GM18511 (cell line): ENCODE measurements around the gene AHRR.

Experiments used
- ATAC-seq: cut with Tn5 transposase; IDR thresholded peaks from one replicate; pipeline ENCODE4 v1.9.1; 2021; ENCODE audit warnings: mild to moderate bottlenecking, moderate library complexity; ENCODE audit not compliant: unreplicated experiment

Gene AHRR

GRCh38 chr5:425714-426113 is 104.2 kb downstream of the AHRR start:
- ATAC-seq = no peak

DNA sequence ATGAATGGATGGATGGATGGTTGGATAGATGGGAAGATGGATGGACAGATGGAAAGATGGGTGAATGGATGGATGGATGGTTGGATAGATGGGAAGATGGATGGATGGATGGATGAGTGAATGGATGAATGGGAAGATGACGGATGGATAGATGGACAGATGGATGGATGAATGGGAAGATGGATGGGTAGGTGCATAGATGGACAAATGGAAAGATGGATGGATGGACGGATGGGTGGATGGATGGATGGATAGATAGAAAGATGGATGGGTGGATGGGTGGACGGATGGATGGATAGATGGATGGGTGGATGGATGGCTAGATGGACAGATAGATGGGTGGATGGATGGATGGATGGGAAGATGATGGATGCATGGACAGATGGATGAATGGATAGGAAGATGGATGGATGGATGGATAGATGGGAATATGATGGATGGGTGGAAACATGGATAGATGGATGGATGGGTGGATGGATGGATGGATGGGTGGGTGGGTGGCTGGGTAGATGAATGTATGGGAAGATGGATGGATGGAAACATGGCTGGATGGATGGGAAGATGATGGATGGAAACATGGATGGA is 105.0 kb downstream of the AHRR start:
- no peak for ATAC-seq

DNA sequence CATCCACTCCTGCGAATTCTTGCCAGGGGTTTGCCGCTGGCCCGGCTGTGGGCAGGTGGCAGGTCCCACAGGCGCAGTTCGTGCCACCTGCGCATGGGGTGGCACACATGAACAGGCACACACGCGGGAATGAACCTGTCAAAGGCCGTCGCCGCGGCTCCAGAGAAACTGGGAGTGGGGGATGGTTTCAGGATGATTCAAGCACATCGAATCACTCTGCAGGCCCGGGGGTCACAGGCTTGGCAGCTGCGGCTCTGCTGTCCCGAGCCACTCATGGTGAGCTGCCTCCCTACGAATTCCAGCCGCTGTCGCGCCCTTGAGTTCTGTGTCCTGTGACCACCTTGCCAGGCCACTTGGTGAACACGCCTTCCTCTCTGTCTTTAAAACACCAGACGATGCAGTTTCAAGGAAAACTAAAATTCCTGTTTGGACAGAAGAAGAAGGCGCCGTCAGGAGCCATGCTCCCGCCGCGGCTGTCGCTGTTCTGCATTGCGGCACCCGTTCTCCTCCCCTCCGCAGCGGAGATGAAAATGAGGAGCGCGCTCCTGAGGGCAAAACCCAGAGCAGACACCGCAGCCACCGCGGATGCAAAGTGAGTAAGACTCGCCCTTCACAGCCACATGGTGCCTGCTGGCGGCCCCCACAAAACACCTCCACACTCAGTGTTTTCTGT is 106.0 kb downstream of the AHRR start:
- no peak for ATAC-seq

- ATAC-seq = no peak
Observed at GRCh38 chr5:428219-428618, 106.7 kb downstream of the AHRR start.

- ATAC-seq = no peak
Observed at GRCh38 chr5:428754-429452, 107.4 kb downstream of the AHRR start.

- ATAC-seq = no peak
Observed at GRCh38 chr5:429453-430188, 108.1 kb downstream of the AHRR start.

GRCh38 chr5:430214-430925 is 108.9 kb downstream of the AHRR start:
- no peak for ATAC-seq

DNA sequence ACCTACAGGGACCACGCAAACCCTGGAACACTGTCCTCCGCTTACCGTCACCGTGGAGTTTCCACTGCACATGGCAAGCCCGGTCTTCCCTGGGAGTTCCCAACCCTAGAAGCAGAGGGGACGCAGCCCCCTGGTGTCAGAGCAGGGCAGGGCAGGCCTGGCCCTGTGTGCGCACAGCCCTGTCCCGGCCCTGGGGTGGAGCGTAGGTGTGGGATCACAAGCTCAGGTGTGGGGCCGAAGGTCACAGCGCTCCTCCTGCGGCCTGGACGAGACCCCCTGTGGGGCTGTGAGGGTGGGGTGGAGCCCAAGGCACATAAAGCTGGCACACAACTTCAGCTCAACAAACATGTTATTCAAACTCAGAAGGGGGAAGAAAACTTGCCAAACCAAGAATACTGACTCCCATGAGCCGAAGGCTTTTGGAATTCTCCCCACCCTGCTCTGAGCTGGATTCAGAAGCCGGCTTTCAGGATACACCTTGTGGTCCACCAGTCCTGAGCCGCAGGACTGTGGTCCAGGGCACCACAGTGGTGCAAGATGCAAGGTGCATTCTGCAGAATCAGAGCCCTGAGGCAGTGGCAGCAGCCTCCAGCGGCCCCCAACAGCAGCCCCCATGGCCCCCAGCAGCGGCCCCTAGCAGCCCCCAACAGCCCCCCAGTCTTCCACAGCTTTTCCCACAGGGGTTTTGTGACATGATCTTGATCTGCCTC is 109.6 kb downstream of the AHRR start:
- ATAC-seq = peak; percentile 76

- no peak for ATAC-seq
Observed at GRCh38 chr5:431711-432050, 110.2 kb downstream of the AHRR start.

GRCh38 chr5:432201-432927 is 110.8 kb downstream of the AHRR start:
- ATAC-seq = no peak

DNA sequence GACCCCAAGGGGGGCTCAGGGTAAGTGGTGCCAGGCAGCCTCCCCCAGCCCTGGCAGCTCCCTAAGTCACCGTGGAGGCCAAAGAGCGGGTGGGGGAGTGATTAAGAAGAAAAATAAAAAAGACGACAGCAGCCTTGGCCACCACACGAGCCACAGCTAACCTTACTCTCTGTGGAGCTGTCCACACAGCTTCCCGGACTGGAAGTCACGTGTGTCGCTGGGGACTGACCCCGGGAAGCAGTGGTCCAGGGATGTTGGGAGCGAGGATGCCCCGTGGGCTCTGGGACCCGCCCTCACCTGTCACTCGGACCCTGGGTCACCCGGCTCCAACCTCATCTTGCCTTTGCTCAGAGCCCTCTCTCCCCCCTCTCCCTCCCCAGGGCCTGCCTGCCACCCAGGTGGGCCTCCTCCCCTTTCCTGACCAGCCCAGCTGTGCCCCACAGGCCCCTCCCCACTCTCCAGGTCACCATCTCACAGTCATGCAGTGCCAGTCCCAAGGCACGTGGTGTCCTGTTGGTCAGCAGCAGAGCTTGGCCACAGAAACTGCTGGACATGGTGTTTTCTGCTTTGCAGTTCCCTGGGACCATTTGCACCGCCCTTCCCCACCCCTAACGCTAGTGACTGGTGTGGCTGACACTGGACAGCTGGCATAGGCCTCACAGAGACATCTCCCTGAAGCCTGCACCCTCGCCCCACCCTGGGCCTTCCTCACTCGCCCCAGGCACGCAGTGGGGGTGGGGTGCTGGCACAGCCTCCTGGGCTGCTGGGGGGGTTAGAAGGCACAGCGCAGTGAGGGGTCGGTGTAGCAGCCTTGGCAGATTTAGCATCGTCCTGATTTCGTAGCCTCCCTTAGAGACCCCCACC is 111.6 kb downstream of the AHRR start:
- ATAC-seq = no peak

GRCh38 chr5:433836-434235 is 112.3 kb downstream of the AHRR start:
- no peak for ATAC-seq

GRCh38 chr5:434443-435146 is 113.1 kb downstream of the AHRR start:
- no peak for ATAC-seq

DNA sequence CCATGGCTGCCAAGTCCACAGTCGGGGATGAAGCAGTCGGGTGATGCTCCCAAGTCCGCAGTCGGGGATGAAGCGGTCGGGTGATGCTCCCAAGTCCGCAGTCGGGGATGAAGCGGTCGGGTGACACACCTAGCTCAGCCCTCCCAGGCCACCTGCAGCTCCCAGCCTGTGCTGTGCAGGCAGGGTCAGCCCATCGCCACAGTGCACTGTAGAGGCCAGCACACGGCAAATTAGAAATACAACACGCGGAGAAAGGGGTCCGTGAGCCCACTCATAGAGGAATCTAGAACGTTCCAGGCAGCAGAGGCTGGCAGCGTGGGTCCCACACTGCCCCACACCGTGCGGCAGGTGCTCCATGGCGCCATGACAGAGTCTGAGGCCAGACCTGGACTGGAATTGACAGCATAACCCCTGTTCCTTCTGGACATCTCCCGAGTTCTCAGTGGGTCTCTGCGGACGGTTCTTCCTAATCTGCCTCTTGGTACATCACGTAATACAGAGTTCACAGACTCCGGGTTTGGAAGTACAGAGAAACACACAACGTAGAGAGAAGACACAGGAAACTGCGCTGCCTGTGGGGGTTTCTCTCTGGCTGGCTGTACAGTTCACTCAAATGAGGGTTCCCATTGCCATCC is 113.8 kb downstream of the AHRR start:
- ATAC-seq = no peak

DNA sequence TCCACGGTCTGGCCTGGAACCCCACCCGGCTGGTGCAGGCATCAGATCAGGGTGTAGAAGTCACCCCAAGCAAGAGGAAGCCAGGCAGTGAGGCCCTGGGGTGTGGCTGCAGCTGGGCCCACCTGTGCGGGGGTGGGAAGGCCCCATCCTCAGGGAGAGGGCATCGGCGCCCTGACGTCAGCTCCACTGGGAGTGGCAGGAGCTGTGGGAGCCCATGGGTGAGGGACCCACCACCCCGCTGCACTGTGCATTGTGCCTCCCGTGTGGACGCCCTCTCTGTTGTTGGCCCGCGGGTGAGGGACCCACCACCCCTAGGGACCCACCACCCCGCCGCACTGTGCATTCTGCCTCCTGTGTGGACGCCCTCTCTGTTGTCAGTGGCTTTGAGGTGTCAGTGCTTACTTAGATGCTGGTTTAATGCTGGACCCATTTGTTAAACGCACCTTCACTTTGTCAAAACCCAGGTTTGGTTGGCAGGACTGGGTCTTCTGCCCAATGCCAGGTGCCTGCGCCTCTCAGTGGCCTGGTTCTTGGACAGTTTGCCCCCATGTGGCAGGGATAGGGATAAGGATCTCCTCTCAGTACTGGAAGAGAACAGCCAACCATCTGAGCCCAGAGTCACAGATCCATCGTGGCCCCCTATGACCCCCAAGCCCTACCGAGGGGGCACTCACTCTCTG is 114.6 kb downstream of the AHRR start:
- ATAC-seq = no peak

DNA sequence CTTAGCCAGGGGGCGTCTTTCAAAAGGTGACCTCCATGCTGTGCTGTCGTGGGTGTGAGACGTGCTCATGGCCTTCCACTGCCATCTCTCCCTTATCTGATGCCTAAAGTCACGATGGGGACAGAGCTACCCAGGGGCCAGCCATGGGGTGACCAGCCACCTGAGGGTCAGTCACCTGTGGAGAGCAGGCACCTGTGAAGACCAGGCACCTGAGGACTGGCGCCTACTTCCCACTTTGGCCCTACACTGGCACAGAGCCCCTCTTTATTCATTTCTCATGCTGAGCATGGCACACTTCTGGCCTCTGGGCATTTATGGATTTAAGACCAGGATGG is 115.1 kb downstream of the AHRR start:
- ATAC-seq = no peak

GRCh38 chr5:437281-437771 is 115.8 kb downstream of the AHRR start:
- no peak for ATAC-seq
